GM21825 (cell line): Measurements from ENCODE around the gene CYP2W1.

ENCODE experiments used
- ATAC-seq: cut with Tn5 transposase; IDR thresholded peaks from one replicate; pipeline ENCODE4 v1.9.1; 2021; ENCODE audit warnings: mild to moderate bottlenecking, moderate library complexity; ENCODE audit not compliant: unreplicated experiment

The CYP2W1 gene

DNA sequence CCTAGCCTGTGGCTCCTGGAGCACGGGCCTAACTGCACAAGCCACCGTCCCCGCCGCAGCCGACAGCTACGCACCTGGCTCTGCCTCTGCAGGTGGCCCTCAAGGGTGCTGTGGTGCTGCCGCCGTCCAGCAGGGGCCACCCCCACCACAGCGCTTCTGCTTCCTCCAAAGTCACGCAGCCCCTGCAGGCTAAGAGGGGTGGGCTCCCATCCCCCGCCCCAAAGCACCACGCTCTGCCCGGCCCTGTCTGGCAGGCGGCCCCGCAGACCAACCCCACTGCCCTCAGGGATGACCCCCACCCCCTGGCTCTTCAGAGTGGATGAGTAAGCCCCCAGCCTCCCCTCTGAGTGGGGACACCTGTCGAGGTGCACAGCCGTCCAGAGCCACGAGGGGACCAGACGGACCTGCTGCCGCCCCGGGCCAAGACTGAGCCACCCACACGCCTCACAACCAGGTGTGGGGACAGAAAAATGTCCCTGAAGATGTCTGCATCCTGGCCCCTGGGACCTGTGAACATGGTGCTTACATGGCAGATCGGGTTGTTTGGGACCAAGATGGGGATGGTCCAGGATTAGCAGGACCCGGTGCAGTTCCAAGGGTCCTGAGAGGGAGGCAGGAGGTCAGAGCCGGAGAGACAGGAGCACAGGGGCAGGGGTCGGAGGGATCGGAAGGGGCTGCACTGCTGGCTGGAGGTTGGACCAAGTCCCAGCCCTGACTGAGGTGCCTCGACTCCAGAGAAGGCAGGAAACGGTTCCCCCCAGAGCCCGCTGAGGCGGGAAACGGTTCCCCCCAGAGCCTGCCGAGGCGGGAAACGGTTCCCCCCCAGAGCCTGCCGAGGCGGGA lies 19.5 kb upstream of the CYP2W1 start:
- ATAC-seq: no peak

DNA sequence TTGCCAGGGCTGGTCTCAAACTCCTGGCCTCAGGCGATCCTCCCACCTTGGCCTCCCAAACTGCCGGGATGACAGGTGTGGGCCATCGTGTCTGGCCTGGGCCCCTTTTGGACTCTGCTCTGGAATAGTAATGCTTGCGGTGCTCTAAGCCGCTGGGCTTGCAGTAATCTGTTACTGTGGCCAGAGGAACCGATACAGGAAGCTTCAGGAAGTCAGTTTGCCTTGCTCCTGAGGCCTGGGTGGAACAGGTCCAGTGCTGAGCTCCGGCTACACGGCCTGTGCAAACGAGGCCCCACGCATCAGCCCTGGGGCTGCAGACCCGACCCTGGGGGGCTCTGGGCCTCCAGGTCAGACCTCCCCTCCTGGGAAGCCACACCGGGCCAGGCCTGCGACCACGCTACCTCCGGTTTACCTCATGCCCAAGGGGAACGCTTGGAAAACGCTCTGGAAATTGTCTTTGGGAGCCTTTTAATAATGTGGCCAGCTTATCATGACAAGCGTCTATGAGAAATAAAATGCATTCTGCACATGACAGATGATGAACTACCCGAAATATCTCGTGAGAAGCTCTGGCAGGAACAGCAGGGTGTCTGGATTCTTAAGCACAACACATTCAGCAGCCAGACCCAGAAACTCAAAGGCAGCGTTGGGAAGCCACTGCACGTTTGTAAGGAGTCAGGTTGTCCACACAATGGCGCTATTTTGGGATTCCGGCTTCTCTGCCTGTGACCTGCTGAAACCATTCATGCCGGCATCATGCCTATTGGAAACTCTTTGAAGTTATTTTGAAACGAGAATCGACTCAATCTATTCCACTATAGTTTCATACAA lies 18.4 kb upstream of the CYP2W1 start:
- ATAC-seq: no peak

DNA sequence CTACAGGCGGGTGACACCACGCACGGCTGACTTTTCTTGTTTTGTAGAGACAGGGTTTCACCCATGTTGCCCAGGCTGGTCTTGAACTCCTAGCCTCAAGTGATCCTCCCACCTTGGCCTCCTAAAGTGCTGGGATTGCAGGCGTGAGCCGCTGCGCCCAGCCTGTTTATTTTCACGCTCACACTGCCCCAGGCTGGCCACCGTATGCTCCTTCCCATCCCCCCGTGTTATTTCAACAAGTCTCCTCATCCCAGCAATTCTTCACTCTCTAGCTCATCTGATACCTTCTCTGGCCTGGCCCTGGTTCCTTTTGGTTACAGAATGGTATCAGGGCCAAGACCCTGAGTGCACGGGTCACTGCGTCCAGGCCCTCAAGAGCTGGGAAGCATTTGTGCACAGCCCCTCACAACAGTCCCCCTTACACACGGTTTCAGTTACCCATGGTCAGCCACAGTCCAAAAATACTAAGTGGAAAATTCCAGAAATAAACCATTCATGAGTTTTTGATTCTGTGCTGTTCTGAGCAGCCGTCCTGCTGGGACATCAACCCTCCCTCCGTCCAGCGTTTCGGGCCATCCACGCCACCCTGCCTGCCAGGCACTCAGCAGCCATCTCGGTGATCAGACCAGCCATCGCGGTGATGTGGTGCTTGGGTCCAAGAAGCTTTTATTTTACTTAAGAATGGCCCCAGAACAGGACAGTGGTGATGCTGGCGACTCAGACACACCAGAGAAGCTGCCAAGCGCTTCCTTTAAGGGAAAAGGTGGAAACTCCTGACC lies 16.5 kb upstream of the CYP2W1 start:
- no peak for ATAC-seq

DNA sequence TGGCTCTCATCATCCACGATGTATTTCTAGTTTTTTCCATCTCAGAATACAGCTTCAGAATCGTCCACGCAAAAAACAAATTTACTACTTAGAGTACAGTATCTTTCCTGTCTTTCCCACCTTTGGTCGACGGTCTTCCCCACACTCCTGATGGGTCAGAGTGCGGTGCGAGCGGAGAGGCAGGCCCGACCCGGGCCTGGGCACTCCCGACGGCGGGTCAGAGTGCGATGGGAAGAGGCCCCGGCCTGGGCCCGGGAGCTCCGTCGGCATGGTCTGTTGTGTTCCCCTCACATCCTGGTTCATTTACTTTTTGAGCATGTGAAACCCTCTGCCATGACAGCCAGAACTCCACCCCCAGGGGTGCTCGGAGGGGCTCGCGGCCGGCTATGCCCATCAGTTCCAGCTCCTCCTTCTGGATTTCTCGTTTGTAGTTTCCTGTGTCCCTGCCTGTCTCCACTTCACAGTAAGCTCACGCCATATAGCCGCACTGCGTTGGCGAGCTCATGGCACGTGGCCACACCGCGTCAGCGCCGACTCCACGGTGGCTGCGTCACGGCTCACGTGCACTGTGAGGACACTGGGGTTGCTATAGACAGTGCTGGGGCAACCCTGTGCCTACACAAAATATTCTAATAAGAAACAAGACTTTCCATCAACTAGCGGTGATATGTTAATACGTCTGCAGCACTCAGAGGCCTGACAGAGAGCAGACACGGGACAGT lies 15.5 kb upstream of the CYP2W1 start:
- ATAC-seq: no peak

DNA sequence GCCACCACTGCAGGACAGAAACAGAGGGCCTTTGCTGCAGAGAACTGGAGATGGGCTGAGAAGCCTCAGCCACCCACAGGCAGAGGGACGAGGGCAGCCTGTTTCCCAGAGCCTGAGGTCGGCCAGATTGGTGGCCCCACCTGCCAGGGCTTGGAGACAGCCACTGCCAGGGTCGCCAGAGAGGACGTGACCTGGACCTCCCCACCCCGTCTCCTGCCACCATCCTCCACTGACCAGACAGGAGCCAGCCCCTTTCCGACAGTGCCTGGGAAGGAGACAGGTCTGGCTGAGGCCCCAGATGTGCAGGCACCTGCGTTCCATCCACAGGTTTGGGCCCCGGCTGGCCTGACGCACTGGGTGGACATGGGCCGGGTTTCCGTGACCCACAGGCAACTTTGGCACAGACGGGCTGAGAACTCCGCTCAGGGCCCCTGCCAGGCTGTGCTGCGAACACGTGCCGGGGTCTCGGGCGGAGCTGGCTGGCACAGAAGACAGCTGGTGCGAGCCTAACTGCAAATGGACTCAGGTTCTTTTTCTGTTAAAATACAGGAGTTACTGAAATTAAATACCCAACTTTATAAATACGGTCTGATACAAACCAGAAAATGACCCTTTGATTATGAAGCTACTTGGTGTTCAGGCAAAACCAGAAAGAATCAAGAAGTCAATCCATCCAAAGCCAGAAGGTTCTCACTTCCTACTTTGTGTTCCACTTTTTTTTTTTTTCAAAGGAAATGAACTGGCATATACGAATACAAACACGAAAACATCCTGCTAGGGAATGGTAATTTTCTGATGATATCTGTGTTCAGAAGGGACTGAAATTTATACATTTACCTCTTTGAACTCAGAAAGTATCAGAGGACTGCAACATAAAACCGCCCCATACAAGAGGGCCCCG lies 14.5 kb upstream of the CYP2W1 start:
- no peak for ATAC-seq

DNA sequence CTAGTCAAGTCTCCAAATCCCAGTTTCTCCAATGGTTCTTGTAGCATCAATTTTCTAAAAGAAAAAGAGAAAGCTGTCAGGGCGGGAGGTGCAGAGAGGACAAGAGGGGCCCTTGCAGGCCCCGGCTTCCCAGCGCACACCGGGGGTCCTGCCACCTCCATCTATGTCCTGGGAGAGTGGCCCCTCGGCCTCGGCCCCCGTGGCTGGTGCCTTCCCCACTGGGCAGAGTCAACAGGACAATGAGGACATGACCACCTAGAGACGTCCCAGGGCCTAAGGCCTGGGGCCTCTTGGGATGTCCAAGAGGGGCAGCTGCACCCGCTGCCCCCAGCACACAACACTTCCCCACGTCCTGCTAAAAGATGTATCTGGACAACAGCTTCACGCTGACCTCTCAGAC lies 13.6 kb upstream of the CYP2W1 start:
- ATAC-seq: no peak

DNA sequence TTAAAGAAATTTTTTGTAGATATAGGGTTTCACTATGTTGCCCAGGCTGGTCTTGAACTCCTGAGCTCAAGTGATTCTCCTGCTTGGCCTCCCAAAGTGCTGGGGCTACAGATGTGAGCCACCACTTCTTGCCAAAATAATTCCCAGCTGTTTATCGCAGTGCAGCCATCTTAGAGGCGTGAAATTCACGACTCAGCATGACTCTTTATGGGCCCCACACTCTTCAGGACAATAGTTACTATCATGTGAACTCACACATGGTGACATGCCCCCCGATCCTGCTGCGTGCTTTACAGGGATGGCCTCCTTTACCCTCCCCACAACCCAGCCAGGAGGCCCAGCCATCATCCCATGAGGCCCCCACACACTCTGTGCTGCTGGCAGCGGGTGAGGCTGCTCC lies 12.2 kb upstream of the CYP2W1 start:
- no peak for ATAC-seq

DNA sequence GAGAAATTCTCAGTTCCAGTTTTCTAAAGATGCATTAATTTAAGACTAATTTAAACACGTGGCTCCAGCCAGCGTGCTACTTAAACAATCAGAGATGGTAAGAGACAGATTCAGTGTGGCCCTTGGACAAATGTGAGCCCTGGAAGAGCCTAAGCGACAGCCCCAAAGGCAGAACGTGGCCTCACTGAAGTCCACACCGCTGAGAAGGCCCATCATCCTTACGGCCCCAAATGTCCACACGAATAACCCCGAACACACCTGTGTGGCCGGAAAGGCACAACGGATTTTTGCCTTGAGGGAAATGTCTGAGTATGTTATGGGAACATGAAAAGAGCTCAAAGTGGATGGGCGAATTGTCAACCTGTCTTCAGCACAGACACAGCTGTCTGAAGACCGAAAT lies 10.9 kb upstream of the CYP2W1 start:
- no peak for ATAC-seq

DNA sequence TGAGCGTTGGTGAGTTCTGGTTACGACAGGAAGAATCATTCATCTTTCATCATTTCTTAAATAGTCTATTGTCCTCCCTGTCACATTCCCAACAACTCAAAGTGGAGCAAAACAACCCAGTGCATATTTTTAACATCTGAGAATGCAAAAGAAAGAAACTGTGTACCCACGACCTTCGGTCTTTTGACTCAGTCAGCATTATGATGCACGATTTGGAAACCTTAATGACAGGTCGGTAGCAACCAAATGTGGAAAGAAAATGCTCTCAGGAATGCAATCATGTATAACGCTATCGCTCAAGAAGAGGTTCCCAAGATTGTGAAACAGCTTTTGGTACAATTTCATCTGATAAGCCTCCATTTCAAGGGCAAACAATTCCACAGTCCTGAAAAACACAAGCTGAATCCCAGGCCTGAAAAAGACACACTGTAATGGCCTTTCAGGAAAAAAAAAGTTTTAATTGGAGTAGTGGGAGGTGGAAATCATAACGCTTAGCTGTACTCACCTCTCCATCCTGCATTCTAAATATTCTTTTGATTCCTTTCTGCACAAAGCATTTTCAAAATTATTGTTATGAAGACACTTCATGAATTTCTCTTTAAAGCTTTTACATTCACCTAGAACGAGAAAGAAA lies 10.2 kb upstream of the CYP2W1 start:
- ATAC-seq: no peak

DNA sequence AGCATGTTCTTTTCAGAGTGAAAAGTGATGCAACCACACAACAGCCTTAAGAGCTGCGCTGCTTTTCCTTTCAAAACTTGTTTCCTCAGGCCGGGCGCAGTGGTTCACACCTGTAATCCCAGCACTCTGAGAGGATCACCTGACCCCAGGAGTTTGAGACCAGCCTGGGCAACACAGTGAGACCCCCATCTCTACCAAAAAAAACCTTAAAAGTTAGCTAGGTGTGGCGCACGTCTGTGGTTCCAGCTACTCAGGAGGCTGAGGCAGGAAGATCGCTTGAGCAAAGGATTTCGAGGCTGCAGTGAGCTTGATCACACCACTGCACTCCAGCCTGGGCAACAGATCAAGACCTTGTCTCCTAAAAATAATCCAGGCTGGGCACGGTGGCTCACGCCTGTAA lies 9.7 kb upstream of the CYP2W1 start:
- no peak for ATAC-seq

DNA sequence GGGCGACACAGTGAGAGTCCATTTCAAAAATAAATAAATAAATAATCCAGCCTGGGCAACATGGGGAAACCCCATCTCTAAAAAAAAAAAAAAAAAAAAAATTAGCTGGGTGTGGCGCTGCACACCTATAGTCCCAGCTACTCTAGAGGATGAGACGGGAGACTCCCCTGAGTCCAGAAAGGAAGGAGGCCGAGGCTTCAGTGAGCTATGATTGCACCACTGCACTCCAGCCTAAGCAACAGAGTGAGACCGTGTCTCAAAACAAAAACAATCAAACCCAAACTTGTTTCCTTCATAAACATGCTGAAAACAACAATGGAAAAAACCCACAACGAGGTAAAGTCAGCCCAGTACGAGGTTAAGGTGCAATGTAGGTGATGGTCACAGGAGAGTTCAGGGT lies 8.8 kb upstream of the CYP2W1 start:
- no peak for ATAC-seq

DNA sequence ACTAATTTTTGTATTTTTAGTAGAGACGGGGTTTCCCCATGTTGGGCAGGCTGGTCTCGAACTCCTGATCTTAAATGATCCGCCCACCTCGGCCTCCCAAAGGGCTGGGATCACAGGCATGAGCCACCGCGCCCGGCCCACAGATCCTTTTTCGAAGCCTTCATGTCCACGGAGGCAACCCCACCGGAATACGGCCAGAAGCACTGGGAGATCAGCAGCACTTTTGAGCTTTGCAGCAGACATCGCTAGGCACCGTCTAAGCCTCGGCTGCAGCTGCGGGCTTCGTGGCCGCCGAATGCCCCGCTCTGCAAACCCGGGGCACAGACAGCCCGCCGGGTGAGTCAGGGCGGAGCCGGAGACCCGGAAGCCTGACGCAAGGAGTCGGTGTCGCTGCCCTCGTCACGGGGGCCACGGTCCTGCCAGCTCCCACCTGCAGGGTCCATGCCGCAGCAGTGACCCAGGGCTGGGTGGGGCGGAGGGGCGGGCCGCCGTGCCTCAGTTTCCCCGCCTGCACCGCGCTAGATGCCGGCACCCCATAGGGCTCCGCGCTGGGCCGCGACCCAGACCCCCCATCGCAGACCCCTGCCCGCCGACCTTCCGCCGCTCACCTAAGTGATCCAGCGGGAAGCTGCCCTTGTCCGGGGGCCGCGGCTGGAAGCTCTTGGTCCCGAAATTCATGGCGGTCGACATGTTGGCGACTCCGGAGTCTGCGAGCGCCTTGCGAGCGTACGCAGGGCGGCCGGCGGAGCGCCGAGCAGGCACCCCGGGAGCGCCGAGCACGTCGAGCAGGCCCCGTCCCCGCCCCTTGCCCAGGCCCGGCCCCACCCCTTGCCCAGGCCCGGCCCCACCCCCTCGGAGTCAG lies 7.9 kb upstream of the CYP2W1 start, which contains the start of gene COX19:
Gene COX19, minus strand, starts transcription at position 730 of the 862 bp plus-strand sequence. Its CDS starts 40 bp downstream, at position 690.
- peak; percentile 58 for ATAC-seq

DNA sequence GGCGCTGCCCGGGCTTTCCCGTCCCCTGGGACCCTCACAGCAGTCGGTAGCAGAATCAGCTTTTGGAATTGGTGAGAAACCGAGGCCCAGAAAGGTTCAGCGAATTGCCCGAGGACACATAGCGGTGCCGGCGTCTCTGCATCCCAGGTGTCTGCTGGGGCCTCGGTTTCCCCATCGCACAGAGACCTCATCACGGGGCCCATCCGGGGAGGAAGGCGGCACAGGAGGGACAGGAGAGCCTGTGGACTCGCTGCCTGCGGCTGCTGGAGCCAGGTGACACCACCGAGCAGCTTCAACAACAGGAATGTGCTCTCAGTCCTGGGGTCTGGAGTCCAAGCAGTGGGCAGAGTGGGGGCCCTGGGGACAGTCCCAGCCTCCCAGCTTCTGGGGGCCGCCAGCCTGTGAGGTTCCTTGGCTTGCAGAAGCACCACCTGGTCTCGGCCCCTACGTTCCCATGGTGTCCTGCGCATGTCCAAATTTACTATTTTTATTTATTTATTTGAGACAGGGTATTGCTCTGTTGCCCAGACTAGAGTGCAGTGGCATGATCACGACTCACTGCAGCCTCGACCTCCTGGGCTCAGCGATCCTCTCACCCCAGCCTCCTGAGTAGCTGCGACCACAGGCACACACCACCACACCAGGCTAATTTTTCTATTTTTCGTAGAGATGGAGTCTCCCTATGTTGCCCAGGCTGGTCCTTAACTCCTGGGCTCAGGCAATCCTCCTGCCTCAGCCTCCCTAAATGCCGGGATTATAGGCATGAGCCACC lies 7.1 kb upstream of the CYP2W1 start:
- ATAC-seq: no peak

DNA sequence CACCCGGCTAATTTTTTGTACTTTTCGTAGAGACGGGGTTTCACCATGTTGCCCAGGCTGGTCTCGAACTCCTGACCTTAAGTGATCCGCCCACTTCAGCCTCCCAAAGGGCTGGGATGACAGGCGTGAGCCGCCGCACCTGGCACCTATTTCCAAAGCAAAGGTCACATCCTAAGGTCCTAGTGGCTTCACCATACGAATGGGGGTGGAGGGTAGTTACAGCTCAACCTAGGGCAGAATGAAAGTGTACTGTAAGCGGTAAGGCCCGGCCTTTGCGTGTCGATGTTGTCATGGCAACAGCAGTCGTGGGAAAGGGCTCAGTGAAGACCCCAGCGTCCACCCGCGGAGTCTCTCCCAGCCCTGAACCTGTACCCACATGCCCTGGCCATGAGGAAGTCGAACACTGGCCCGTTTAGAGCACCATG lies 6.1 kb upstream of the CYP2W1 start:
- no peak for ATAC-seq

DNA sequence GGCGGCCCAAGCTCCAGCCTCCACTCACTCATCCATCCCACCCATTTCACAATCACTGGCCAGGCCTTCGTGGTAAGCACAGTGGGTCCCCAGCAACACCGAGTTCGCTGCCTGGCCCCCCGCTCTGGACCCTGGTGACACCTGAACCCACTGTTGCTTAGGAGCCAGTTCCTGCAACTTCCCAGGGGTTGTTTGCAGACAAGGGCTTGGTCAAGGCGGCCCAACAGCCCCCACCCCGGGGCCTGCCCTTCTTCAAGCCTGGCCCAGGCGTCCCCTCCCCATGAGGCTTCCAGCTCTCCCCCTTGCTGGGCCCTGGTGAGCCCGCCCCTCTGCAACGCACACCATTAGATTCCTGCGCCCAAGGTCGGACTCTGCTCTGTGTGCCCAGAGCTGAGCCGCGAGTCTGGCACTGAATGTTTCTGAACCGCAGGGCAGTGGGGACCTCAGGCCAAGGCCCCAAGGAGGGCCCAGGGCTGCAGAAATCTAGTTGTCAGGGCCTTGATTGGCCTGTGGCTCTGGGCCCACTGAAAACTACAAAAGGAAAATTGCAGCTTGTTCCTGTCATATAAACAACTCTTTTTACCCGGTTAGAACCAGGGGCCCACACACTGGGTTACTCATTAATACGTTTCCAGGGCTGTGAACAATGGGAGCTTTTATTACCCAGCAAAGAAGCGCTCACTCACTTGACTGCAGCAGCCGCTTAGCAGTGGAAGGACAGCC lies 5.5 kb upstream of the CYP2W1 start:
- ATAC-seq: peak; percentile 43

DNA sequence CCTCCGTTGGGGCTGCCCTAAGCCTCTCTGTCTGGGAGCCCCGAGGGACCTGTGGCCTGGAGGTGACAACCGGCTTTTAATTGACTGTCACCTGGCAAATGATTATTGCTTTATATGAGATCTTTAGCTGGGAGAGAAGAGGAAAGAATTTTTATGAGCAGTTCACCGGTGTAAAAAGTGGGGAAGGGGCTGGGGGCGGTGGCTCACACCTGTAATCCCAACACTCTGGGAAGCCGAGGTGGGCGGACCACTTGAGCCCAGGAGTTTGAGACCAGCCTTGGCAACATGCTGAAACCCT lies 5.0 kb upstream of the CYP2W1 start:
- no peak for ATAC-seq
